Lung (tissue), 12 donors: ENCODE results near the gene SPATA24. TPM values are rescaled to one million over a fixed set of nuclear protein-coding genes. Genes with fewer than 3 reads are reported as not detected.

Source experiments
- ATAC-seq: fragments of 200-7000 bp; cut with Tn5 transposase; one replicate; pipeline ENCODE4 v1.9.1; 2020; ENCODE audit warnings: moderate number of reproducible peaks; ENCODE audit not compliant: insufficient read depth, low FRiP score
- DNase-seq, 3 donors: peaks; one replicate each; pipeline ENCODE4 v3.0.0-alpha.2; 2013 to 2017
- H3K27ac ChIP-seq, 2 donors: one replicate each; pipeline ENCODE4 v1.5.1; 2013; ENCODE audit warnings: mild to moderate bottlenecking in 2 of 2, moderate library complexity in 2 of 2, control low read depth in 1 of 2, inconsistent platforms in 1 of 2, low read depth in 1 of 2, low read length in 1 of 2
- H3K27me3 ChIP-seq, 3 donors: one replicate each; pipeline ENCODE4 v1.5.1; 2013; ENCODE audit warnings: low read length in 2 of 3; ENCODE audit not compliant: control insufficient read depth in 3 of 3, insufficient read depth in 3 of 3
- H3K36me3 ChIP-seq, 4 donors: one replicate each; pipeline ENCODE4 v1.5.1; 2013; ENCODE audit warnings: low read length in 4 of 4, mild to moderate bottlenecking in 1 of 4, moderate library complexity in 1 of 4; ENCODE audit not compliant: control insufficient read depth in 4 of 4, insufficient read depth in 4 of 4
- H3K4me1 ChIP-seq, 5 donors: one replicate each; pipeline ENCODE4 v1.5.1; 2013; ENCODE audit warnings: low read length in 5 of 5, mild to moderate bottlenecking in 2 of 5, moderate library complexity in 1 of 5; ENCODE audit not compliant: control insufficient read depth in 5 of 5, insufficient read depth in 5 of 5
- H3K4me3 ChIP-seq: one replicate; pipeline ENCODE4 v1.5.1; 2013; ENCODE audit warnings: mild to moderate bottlenecking, control low read depth, moderate library complexity
- H3K9ac ChIP-seq, 2 donors: one replicate each; pipeline ENCODE4 v1.5.1; 2013; ENCODE audit warnings: low read length in 2 of 2, control low read depth in 1 of 2; ENCODE audit not compliant: insufficient read depth in 1 of 2
- H3K9me3 ChIP-seq, 4 donors: one replicate each; pipeline ENCODE4 v1.5.1; 2013; ENCODE audit warnings: low read length in 3 of 4, mild to moderate bottlenecking in 1 of 4, moderate library complexity in 1 of 4; ENCODE audit not compliant: control insufficient read depth in 4 of 4, insufficient read depth in 3 of 4
- CTCF ChIP-seq: IDR thresholded peaks from 2 replicates; pipeline ENCODE4 v1.5.1; 2012; ENCODE audit warnings: mild to moderate bottlenecking; ENCODE audit errors: control extremely low read depth, extremely low read depth
- WGBS, 2 donors: extraction: QIAGEN DNeasy Blood & Tissue Kit; methylation state at CpG; one replicate each; pipeline ENCODE4 v1.1.7; 2013; 5-methylcytosine and 5-hydroxymethylcytosine counted together
- polyA plus RNA-seq, 2 donors: library from polyadenylated mRNA; stranded (reverse); fragments of 200-250 nt; gene quantifications; one replicate each; pipeline ENCODE4 v1.2.1, GENCODE V29; 2013
- total RNA-seq, 2 donors: library from RNA; depleted of rRNA in 1 of 2; stranded (reverse); fragments of >200 nt in 1 of 2; gene quantifications; one replicate each; pipeline ENCODE4 v1.2.1, GENCODE V29; 2014 to 2021
- donor health status: control.
- donor health status: control.
- donor health status: Bipolar disorder and iron deficiency.
- donor health status: healthy.
- donor health status: DM: yes; HTN: yes; CAD: no.

The SPATA24 gene
- total and polyA plus RNA-seq, 4 donors = 4.2 to 11.1 (median 6.2) TPM

DNA sequence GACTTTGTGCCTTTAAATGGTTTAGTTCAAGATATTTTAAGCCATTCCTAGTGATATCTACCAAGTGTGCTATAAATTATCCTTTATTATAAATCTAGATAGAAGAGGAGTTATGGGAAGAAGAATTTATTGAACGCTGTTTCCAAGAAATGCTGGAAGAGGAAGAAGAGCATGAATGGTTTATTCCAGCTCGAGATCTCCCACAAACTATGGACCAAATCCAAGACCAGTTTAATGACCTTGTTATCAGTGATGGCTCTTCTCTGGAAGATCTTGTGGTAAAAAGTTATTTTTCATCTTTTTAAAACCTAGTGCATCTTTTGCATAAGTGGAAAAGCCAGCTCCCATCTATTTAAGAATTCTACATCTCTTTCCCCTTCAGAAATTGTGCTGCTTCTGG is 39.4 kb downstream of the SPATA24 start:
- Histone ChIP-seq H3K4me3 (no peak overlapping the region), H3K9me3 (no peaks in the 10 kb centered on the region), H3K4me1 (peaks cover 0 to 4% (median 0%) of the 10 kb centered on the region in 5 donors), H3K27ac (no peak overlapping the region), H3K36me3 (peaks cover 12 to 40% (median 22%) of the 10 kb centered on the region in 4 donors), H3K9ac (no peak overlapping the region), H3K27me3 (no peaks in the 10 kb centered on the region)
- ATAC-seq = no peak
- no peak for TF ChIP-seq CTCF
- no peak for DNase-seq
- 82 to 90% methylated on average over 2 of the region's 2 CpGs for WGBS, 2 donors

DNA sequence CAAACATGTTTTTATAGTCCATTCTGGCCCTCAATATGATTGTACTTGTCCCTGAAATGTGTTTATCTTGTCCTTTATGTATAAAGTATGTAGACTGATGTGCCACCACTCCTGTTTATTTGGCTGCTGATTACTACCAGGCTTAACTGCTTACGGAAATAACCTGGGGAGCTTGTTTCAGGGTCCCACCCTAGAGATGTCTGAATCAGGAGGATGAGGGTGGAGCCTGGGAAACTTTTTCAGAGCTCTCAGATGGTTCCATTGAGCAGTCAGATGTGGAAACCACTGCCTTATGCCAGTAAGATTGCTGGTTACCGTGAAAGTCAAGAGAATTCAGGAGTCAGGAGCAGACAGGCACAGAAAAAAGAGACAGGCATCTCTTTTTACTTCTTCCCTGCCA is 40.0 kb downstream of the SPATA24 start:
- no peak for TF ChIP-seq CTCF
- 83 to 89% methylated on average over 2 of the region's 2 CpGs for WGBS, 2 donors
- ATAC-seq = peak; percentile 62

DNA sequence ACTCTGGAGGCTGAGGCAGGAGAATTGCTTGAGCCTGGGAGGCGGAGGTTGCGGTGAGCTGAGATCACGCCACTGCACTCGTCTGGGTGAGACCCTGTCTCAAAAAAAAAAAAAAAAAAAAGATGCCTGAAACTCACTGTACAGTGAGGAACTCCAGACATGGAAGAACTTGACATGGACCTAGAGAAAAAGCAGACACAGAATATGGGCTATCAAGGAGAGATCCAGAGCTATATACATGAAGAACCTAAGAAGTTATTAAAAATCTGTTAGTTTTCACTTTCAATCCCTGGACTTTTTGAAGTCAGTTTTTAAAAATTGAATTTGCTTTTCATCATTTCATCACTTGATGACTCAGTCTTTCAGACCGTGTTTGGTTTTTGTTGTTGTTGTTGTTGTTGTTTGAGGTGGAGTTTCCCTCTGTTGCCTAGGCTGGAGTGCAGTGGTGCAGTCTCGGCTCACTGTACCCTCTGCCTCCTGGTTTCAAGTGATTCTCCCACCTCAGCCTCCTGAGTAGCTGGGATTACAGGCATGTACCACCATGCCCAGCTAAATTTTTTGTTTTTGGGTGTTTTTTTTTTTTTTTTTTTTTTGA is 42.0 kb downstream of the SPATA24 start:
- no peak for TF ChIP-seq CTCF
- H3K9me3 ChIP-seq = no peaks in the 10 kb centered on the region
- no peak overlapping the region for H3K9ac ChIP-seq
- no peak overlapping the region for H3K4me3 ChIP-seq
- H3K4me1 ChIP-seq = peaks cover 0 to 4% (median 0%) of the 10 kb centered on the region in 5 donors
- 88% methylated on average over 6 of the region's 6 CpGs for WGBS, 2 donors
- DNase-seq = no peak
- H3K27ac ChIP-seq = no peak overlapping the region
- no peak for ATAC-seq
- peaks cover 13 to 31% (median 21%) of the 10 kb centered on the region in 4 donors for H3K36me3 ChIP-seq
- no peaks in the 10 kb centered on the region for H3K27me3 ChIP-seq

More for the DNA sequence above, 40.0 kb downstream of the SPATA24 start:
- no peak overlapping the region for H3K27ac ChIP-seq
- no peaks in the 10 kb centered on the region for H3K9me3 ChIP-seq
- H3K4me1 ChIP-seq = peaks cover 0 to 4% (median 0%) of the 10 kb centered on the region in 5 donors
- H3K27me3 ChIP-seq = no peaks in the 10 kb centered on the region
- peaks cover 10 to 39% (median 20%) of the 10 kb centered on the region in 4 donors for H3K36me3 ChIP-seq
- no peak for DNase-seq
- H3K9ac ChIP-seq = no peak overlapping the region
- no peak overlapping the region for H3K4me3 ChIP-seq

DNA sequence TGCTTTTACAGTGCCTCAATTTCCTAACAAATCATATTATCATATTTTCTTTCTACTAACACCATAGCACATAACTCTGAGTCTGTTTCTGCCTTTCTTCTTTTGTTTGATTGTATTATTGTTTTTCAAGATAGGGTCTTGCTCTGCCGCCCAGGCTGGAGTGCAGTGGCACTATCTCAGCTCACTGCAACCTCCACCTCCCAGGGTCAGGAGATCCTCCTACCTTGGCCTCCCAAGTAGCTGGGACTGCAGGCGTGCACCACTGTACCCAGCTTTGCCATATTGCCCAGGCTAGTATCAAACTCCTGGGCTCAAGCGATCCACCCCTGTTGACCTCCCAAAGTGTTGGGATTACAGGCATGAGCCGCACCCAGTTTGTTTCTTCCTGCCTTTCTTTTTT is 43.5 kb downstream of the SPATA24 start:
- Histone ChIP-seq H3K36me3 (peaks cover 8 to 19% (median 13%) of the 10 kb centered on the region in 4 donors), H3K27ac (no peak overlapping the region), H3K4me1 (peaks cover 0 to 4% (median 0%) of the 10 kb centered on the region in 5 donors), H3K4me3 (no peak overlapping the region), H3K9me3 (no peaks in the 10 kb centered on the region), H3K27me3 (no peaks in the 10 kb centered on the region), H3K9ac (no peak overlapping the region)
- WGBS, 2 donors = 91 to 93% methylated on average over 4 of the region's 4 CpGs
- DNase-seq = no peak
- TF ChIP-seq CTCF = no peak
- no peak for ATAC-seq
